Left ventricle myocardium inferior (tissue), 1 donor: Measurements from ENCODE around the gene EEFSEC. TPM values are rescaled to one million over a fixed set of nuclear protein-coding genes. Genes with fewer than 3 reads are reported as not detected.

Experiments
- DNase-seq: peaks from one replicate; pipeline ENCODE4 v3.0.0-alpha.2; 2020
- H3K27ac ChIP-seq: fragments of 200-600 bp; replicated peaks from 2 replicates; pipeline ENCODE4 v1.8.0; 2021
- H3K27me3 ChIP-seq: fragments of 200-600 bp; 2 replicates; pipeline ENCODE4 v1.8.0; 2021; ENCODE audit warnings: low read depth
- H3K36me3 ChIP-seq: fragments of 200-600 bp; 2 replicates; pipeline ENCODE4 v1.8.0; 2021
- H3K4me1 ChIP-seq: fragments of 200-600 bp; 2 replicates; pipeline ENCODE4 v1.8.0; 2021
- H3K4me3 ChIP-seq: fragments of 200-600 bp; 2 replicates; pipeline ENCODE4 v1.8.0; 2021; ENCODE audit warnings: mild to moderate bottlenecking, moderate library complexity
- H3K9me3 ChIP-seq: fragments of 200-600 bp; replicated peaks from 2 replicates; pipeline ENCODE4 v1.8.0; 2021
- intact Hi-C: fragments of 100-400 bp; cut with micrococcal nuclease; formaldehyde crosslinking; loops from one replicate; pipeline ENCODE4 v1.11.0; 2022
- total RNA-seq: library from RNA; stranded (reverse); fragmentation: NEBNext Ultra II Directional; extraction: Animal tissue kit (Norgen Biotek cat#: 25700); gene quantifications from one replicate; pipeline ENCODE4 v1.2.1, GENCODE V29; 2021
- TF ChIP-seq, protein P1 (sequence below): fragments of 200-600 bp; IDR thresholded peaks from 2 replicates; pipeline ENCODE4 v1.8.0; 2021; ENCODE audit warnings: antibody characterized with exemption, mild to moderate bottlenecking, borderline replicate concordance
- donor health status: DM: no; HTN: yes; CAD: no; lungs with severe emphysema.

EEFSEC gene
- total RNA-seq, 1 donor from 2014 or later, result 23.7 TPM

DNA sequence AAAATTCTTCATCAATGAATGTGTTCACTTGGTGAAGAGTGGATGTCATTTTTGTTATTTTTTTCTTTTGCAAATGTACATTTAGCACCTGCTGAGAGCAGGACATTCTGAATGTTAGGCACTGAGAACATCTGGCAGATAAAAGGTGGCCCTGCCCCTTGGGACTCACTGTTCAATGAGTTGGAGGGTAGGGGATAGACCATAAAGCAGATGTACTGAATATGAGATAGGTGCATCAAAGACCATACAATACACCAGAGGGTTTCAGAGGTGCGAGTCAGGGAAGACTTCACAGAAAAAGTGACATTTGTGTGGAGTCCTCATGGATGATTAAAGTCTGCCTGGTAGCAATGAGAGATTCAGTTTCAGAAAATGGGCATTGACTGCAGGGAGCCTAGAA, 34.2 kb downstream of the EEFSEC start:
- no peaks in the 10 kb centered on the region for H3K9me3 ChIP-seq
- no peaks in the 10 kb centered on the region for H3K27me3 ChIP-seq
- H3K4me3 ChIP-seq, result no peak overlapping the region
- no peaks in the 10 kb centered on the region for H3K4me1 ChIP-seq
- intact Hi-C loops, result no loop called here
- H3K27ac ChIP-seq, result no peak overlapping the region
- TF ChIP-seq, protein P1, sequence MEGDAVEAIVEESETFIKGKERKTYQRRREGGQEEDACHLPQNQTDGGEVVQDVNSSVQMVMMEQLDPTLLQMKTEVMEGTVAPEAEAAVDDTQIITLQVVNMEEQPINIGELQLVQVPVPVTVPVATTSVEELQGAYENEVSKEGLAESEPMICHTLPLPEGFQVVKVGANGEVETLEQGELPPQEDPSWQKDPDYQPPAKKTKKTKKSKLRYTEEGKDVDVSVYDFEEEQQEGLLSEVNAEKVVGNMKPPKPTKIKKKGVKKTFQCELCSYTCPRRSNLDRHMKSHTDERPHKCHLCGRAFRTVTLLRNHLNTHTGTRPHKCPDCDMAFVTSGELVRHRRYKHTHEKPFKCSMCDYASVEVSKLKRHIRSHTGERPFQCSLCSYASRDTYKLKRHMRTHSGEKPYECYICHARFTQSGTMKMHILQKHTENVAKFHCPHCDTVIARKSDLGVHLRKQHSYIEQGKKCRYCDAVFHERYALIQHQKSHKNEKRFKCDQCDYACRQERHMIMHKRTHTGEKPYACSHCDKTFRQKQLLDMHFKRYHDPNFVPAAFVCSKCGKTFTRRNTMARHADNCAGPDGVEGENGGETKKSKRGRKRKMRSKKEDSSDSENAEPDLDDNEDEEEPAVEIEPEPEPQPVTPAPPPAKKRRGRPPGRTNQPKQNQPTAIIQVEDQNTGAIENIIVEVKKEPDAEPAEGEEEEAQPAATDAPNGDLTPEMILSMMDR, result no peak
- H3K36me3 ChIP-seq, result no peaks in the 10 kb centered on the region
- DNase-seq, result no peak

DNA sequence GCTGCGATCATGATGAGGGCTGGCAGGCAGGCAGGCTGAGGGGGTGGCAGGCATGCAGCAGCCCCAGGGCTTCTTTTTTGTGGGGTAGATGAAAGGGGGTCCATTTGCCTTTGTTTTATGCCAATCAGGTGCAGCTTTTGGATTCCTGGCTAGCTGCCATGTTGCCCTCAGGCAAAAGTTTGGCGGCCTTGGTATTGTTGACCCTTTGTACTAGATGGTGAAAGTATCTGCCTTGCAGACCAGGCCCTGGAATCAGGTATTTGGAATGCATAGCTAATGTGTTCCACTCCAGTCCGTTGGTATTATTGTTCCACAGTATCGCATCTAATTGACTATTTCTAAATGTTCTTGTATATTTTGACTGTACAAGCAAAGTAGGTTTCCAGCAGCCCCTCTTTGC, 35.0 kb downstream of the EEFSEC start:
- peaks cover 4% of the 10 kb centered on the region for H3K4me1 ChIP-seq
- no peak for DNase-seq
- TF ChIP-seq, protein P1, result no peak

DNA sequence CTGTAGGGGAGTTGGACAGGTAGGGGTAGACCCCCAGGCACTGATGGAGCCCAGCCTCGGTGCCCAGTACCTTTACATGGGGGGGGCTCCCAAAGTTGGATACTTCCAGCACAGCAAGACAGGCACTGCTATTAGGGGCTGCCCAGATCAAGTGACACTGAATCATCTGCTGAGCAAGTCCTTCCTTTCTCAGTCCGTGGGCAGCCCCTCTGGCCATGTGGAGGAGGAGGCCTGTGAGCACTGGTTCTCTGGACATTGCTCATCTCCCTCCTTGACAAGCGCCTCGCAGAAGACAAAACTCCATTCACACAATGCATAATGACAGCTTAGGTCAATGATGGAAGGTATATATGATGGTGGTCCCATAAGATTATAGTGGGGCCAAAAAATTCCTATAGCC, 35.7 kb downstream of the EEFSEC start:
- intact Hi-C loops, result no loop called here
- Histone ChIP-seq H3K4me1 (peaks cover 10% of the 10 kb centered on the region), H3K27me3 (no peaks in the 10 kb centered on the region), H3K9me3 (no peaks in the 10 kb centered on the region), H3K27ac (no peak overlapping the region), H3K4me3 (no peak overlapping the region), H3K36me3 (no peaks in the 10 kb centered on the region)
- TF ChIP-seq, protein P1, result no peak
- DNase-seq, result no peak

More for the DNA sequence above, 35.0 kb downstream of the EEFSEC start:
- intact Hi-C loops, result no loop called here
- no peak overlapping the region for H3K4me3 ChIP-seq
- H3K36me3 ChIP-seq, result no peaks in the 10 kb centered on the region
- H3K9me3 ChIP-seq, result no peaks in the 10 kb centered on the region
- no peaks in the 10 kb centered on the region for H3K27me3 ChIP-seq
- no peak overlapping the region for H3K27ac ChIP-seq

DNA sequence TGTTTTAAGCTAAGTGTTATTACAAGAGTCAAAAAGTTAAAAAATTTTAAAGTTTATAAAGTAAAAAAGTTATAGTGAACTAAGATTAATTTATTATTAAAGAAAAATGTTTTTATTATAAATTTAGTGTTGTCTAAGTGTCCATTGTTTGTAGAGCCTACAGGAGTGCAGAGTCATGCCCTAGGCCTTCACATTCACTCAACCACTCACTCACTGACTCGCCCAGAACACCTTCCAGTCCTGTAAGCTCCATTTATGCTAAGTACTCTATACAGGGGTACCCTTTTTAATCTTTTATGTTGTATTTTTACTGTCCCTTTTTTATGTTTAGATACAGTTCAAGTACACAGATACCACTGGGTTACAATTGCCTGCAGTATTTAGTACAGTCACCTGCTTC, 37.2 kb downstream of the EEFSEC start:
- Histone ChIP-seq H3K9me3 (no peaks in the 10 kb centered on the region), H3K4me3 (no peak overlapping the region), H3K4me1 (peaks cover 25% of the 10 kb centered on the region), H3K27me3 (no peaks in the 10 kb centered on the region), H3K36me3 (no peaks in the 10 kb centered on the region), H3K27ac (no peak overlapping the region)
- DNase-seq, result no peak
- TF ChIP-seq, protein P1, result no peak
- intact Hi-C loops, result no loop called here

DNA sequence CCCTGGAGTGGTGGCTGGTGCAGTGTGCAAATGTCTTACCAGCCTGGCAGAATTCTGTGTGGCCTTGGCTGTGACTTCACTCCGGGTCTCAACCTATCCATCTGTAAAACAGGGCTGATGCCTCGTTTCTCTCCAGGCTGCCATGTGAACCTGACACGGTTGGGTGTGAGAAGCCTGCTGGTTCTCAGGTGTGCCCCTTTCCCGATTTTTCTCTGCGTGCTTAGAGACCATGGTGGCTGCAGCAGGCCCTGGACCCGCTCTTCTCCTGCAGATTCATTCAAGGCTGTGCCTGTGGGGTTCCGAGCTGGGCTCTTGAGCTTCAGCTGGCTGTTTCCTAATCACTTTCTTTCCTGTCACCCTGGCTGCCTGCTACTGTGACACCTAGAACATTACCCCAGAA, 38.9 kb downstream of the EEFSEC start:
- Histone ChIP-seq H3K4me1 (peaks cover 31% of the 10 kb centered on the region), H3K9me3 (no peaks in the 10 kb centered on the region), H3K27ac (no peak overlapping the region), H3K36me3 (no peaks in the 10 kb centered on the region), H3K4me3 (no peak overlapping the region), H3K27me3 (no peaks in the 10 kb centered on the region)
- intact Hi-C loops, result no loop called here
- no peak for DNase-seq
- TF ChIP-seq, protein P1, result no peak

DNA sequence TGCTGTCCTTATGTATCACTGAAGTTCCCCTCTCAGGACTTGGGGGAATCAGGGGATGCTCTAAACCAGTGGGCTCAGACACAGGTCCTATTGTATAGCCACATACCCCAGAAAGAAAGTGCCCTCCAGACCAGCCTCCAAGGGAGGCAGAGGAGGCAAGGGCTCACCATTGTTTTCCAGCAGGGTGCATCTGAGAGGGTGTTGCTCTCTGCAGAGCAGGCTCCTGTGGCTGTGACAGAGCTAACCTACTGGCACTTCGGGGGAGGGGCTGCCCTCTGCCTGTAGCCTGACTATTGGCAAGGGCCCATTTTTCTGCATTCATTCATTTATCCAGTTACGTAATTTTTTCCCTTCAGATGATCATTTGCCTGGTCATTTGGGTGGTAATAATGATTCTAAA, 39.9 kb downstream of the EEFSEC start:
- Histone ChIP-seq H3K27me3 (no peaks in the 10 kb centered on the region), H3K9me3 (no peaks in the 10 kb centered on the region), H3K36me3 (no peaks in the 10 kb centered on the region), H3K27ac (peak overlapping the region; percentile 60), H3K4me3 (no peak overlapping the region), H3K4me1 (peaks cover 37% of the 10 kb centered on the region)
- TF ChIP-seq, protein P1, result no peak
- DNase-seq, result no peak
- intact Hi-C loops, result no loop called here
